GM19397 (cell line): ENCODE measurements around the gene HIVEP3.

ENCODE experiments used
- ATAC-seq: cut with Tn5 transposase; IDR thresholded peaks from one replicate; pipeline ENCODE4 v1.9.1; 2021; ENCODE audit warnings: mild to moderate bottlenecking, moderate library complexity; ENCODE audit not compliant: unreplicated experiment

Gene HIVEP3

GRCh38 chr1:41599912-41600311 is 318.8 kb downstream of the HIVEP3 start:
- no peak for ATAC-seq

GRCh38 chr1:41598325-41598724 is 320.4 kb downstream of the HIVEP3 start:
- ATAC-seq = no peak

- no peak for ATAC-seq
Observed at GRCh38 chr1:41592451-41593125, 326.1 kb downstream of the HIVEP3 start.

GRCh38 chr1:41591891-41592290 is 326.8 kb downstream of the HIVEP3 start:
- ATAC-seq = no peak

GRCh38 chr1:41590331-41590730 is 328.4 kb downstream of the HIVEP3 start:
- ATAC-seq = no peak

- no peak for ATAC-seq
Observed at GRCh38 chr1:41589395-41589794, 329.3 kb downstream of the HIVEP3 start.

- ATAC-seq = no peak
Observed at GRCh38 chr1:41588334-41588875, 330.3 kb downstream of the HIVEP3 start.

GRCh38 chr1:41587791-41588190 is 330.9 kb downstream of the HIVEP3 start:
- ATAC-seq = no peak

GRCh38 chr1:41586230-41586629 is 332.5 kb downstream of the HIVEP3 start:
- ATAC-seq = no peak

- ATAC-seq = no peak
Observed at GRCh38 chr1:41583658-41584547, 334.8 kb downstream of the HIVEP3 start.

GRCh38 chr1:41582851-41583657 is 335.7 kb downstream of the HIVEP3 start:
- no peak for ATAC-seq

- ATAC-seq = no peak
Observed at GRCh38 chr1:41582351-41582750, 336.4 kb downstream of the HIVEP3 start.

- ATAC-seq = no peak
Observed at GRCh38 chr1:41582004-41582325, 336.8 kb downstream of the HIVEP3 start.

- no peak for ATAC-seq
Observed at GRCh38 chr1:41581216-41582003, 337.3 kb downstream of the HIVEP3 start.

GRCh38 chr1:41580520-41581172 is 338.1 kb downstream of the HIVEP3 start:
- no peak for ATAC-seq

GRCh38 chr1:41580021-41580420 is 338.7 kb downstream of the HIVEP3 start:
- ATAC-seq = no peak

- no peak for ATAC-seq
Observed at GRCh38 chr1:41578712-41579335, 339.9 kb downstream of the HIVEP3 start.

- ATAC-seq = no peak
Observed at GRCh38 chr1:41576620-41577019, 342.1 kb downstream of the HIVEP3 start.

- no peak for ATAC-seq
Observed at GRCh38 chr1:41576206-41576605, 342.5 kb downstream of the HIVEP3 start.
